PC-3 (cell line): ENCODE measurements around the gene PELI2. TPM values are rescaled to one million over a fixed set of nuclear protein-coding genes. Genes with fewer than 3 reads are reported as not detected.

Experiments used
- ATAC-seq: fragments of 200-7000 bp; cut with Tn5 transposase; 2 replicates; pipeline ENCODE4 v1.9.1; 2020; ENCODE audit warnings: mild to moderate bottlenecking, moderate library complexity
- BruUV-seq: library from RNA; stranded (reverse); fragments of 400-500 nt; replicated peaks from 2 replicates; lab custom pipeline; 2021; lab: Mats Ljungman, UMichigan
- CTCF ChIA-PET: fragments of 300-600 bp; sonication (Branson Sonifier 250); formaldehyde crosslinking; loops from one replicate; lab custom pipeline; 2022; ENCODE audit warnings: antibody characterized with exemption; lab: Charles Lee
- POLR2A ChIA-PET: fragments of 300-600 bp; sonication (Branson Sonifier 250); formaldehyde crosslinking; loops from one replicate; lab custom pipeline; 2022; ENCODE audit warnings: antibody characterized with exemption; ENCODE audit not compliant: unreplicated experiment; lab: Charles Lee
- DNase-seq: peaks from one replicate; pipeline ENCODE4 v3.0.0-alpha.2; 2015
- H2AFZ ChIP-seq: fragments of 300-600 bp; sonication (generic); 2 replicates; pipeline ENCODE4 v1.6.0; 2016; ENCODE audit warnings: antibody characterized with exemption, low read length
- H3F3A ChIP-seq: fragments of 300-600 bp; sonication (generic); one replicate; pipeline ENCODE4 v1.6.0; 2017; ENCODE audit warnings: antibody characterized with exemption, low read length, control low read depth, mild to moderate bottlenecking; ENCODE audit not compliant: unreplicated experiment
- H3K27ac ChIP-seq: fragments of 300-600 bp; sonication (generic); 2 replicates; pipeline ENCODE4 v1.5.1; 2016; ENCODE audit warnings: mild to moderate bottlenecking, low read length
- H3K27me3 ChIP-seq: fragments of 300-600 bp; sonication (generic); 2 replicates; pipeline ENCODE4 v1.6.1; 2016; ENCODE audit warnings: low read length, mixed read lengths
- H3K36me3 ChIP-seq: fragments of 300-600 bp; sonication (generic); 2 replicates; pipeline ENCODE4 v1.6.1; 2016; ENCODE audit warnings: low read depth, mixed run types, low read length, mixed read lengths
- H3K4me1 ChIP-seq: fragments of 300-600 bp; sonication (generic); 2 replicates; pipeline ENCODE4 v1.5.1; 2016; ENCODE audit warnings: low read length; ENCODE audit not compliant: insufficient read depth
- H3K4me2 ChIP-seq: fragments of 300-600 bp; sonication (generic); 2 replicates; pipeline ENCODE4 v1.6.0; 2016; ENCODE audit warnings: low read length
- H3K4me3 ChIP-seq: fragments of 300-600 bp; sonication (generic); 2 replicates; pipeline ENCODE4 v1.5.1; 2016; ENCODE audit warnings: mild to moderate bottlenecking, low read length, mixed read lengths
- H3K79me2 ChIP-seq: fragments of 300-600 bp; sonication (generic); 2 replicates; pipeline ENCODE4 v1.6.1; 2017; ENCODE audit warnings: low read length, mixed read lengths
- H3K9ac ChIP-seq: fragments of 300-600 bp; sonication (generic); 2 replicates; pipeline ENCODE4 v1.6.0; 2016; ENCODE audit warnings: mild to moderate bottlenecking, low read length
- H3K9me2 ChIP-seq: fragments of 300-600 bp; sonication (generic); replicated peaks from 2 replicates; pipeline ENCODE4 v1.6.1; 2016; ENCODE audit warnings: mixed run types, low read length, mixed read lengths
- H3K9me3 ChIP-seq: fragments of 300-600 bp; sonication (generic); 2 replicates; pipeline ENCODE4 v1.6.1; 2016; ENCODE audit warnings: low read length, mixed read lengths
- H4K20me1 ChIP-seq: fragments of 300-600 bp; sonication (generic); 2 replicates; pipeline ENCODE4 v1.6.1; 2016; ENCODE audit warnings: low read length, mixed read lengths
- CTCF ChIP-seq: fragments of 300-600 bp; sonication (generic); conservative IDR thresholded peaks from 2 replicates; pipeline ENCODE4 v1.5.1; 2017; ENCODE audit warnings: antibody characterized with exemption, low read depth, mild to moderate bottlenecking, low read length
- EZH2 ChIP-seq: fragments of 300-600 bp; sonication (generic); IDR thresholded peaks from one replicate; pipeline ENCODE4 v1.6.1; 2017; ENCODE audit warnings: antibody characterized with exemption, mild to moderate bottlenecking, low read length; ENCODE audit not compliant: unreplicated experiment
- EZH2phosphoT487 ChIP-seq: fragments of 300-600 bp; sonication (generic); IDR thresholded peaks from 2 replicates; pipeline ENCODE4 v1.6.1; 2018; ENCODE audit warnings: mild to moderate bottlenecking, antibody characterized with exemption, low read length, borderline replicate concordance
- intact Hi-C: fragments of 100-400 bp; cut with micrococcal nuclease; formaldehyde crosslinking; loops from 2 replicates; pipeline ENCODE4 v1.9.0; 2023
- total RNA-seq: library from RNA; depleted of rRNA; stranded (reverse); fragments of >200 nt; gene quantifications from 2 replicates; pipeline ENCODE4 v1.2.3, GENCODE V29; 2014

PELI2 gene
- total RNA-seq, 1 experiment from 2014 or later: 0.11 TPM

- Histone ChIP-seq H3K79me2 (no peaks in the 10 kb centered on the region), H2AFZ (no peak overlapping the region), H3K4me2 (no peak overlapping the region), H3F3A (no peaks in the 10 kb centered on the region), H4K20me1 (no peaks in the 10 kb centered on the region), H3K9ac (no peak overlapping the region), H3K4me3 (no peak overlapping the region), H3K9me2 (no peaks in the 10 kb centered on the region), H3K4me1 (peaks cover 9% of the 10 kb centered on the region), H3K27me3 (peaks cover 87% of the 10 kb centered on the region), H3K9me3 (no peaks in the 10 kb centered on the region), H3K36me3 (no peaks in the 10 kb centered on the region), H3K27ac (no peak overlapping the region)
- no TSS peak for BruUV-seq
- ATAC-seq: no peak
- ChIA-PET POLR2A (interaction anchor here (1.1 kb wide), 1 partner anchor 197 kb away, joined by 3 read pairs; no protein-coding TSS in a partner anchor), CTCF (no interaction called here)
- TF ChIP-seq EZH2phosphoT487 (no peak), EZH2 (no peak), CTCF (no peak)
- DNase-seq: no peak
- intact Hi-C loops: loop anchor here (10.0 kb wide), 2 partner anchors 281 to 411 kb away; no protein-coding TSS in a partner anchor
Observed at GRCh38 chr14:56115334-56115870, 2.8 kb upstream of the PELI2 start.

GRCh38 chr14:56115976-56116893 is 2.0 kb upstream of the PELI2 start:
- Histone ChIP-seq H3K27ac (no peak overlapping the region), H3F3A (no peaks in the 10 kb centered on the region), H3K36me3 (no peaks in the 10 kb centered on the region), H3K4me3 (no peak overlapping the region), H3K9ac (no peak overlapping the region), H3K9me2 (no peaks in the 10 kb centered on the region), H3K9me3 (no peaks in the 10 kb centered on the region), H3K4me2 (no peak overlapping the region), H3K27me3 (peaks cover 88% of the 10 kb centered on the region), H3K79me2 (no peaks in the 10 kb centered on the region), H3K4me1 (peaks cover 9% of the 10 kb centered on the region), H4K20me1 (no peaks in the 10 kb centered on the region), H2AFZ (no peak overlapping the region)
- no peak for ATAC-seq
- TF ChIP-seq EZH2phosphoT487: no peak
- TF ChIP-seq CTCF: no peak
- TF ChIP-seq EZH2: no peak
- intact Hi-C loops: loop anchor here (10.0 kb wide), 2 partner anchors 281 to 411 kb away; no protein-coding TSS in a partner anchor
- POLR2A ChIA-PET: no interaction called here
- CTCF ChIA-PET: no interaction called here
- no TSS peak for BruUV-seq
- no peak for DNase-seq
